Fibroblast of lung (primary cell): Measurements from ENCODE around the gene GATA5.

Experiments
- EZH2 ChIP-seq: IDR thresholded peaks from 2 replicates; pipeline ENCODE4 v1.5.1; 2012; ENCODE audit warnings: low read length, control low read depth, mild to moderate bottlenecking; ENCODE audit errors: missing control alignments
- TF ChIP-seq, protein P1 (sequence below), 2 donors: IDR thresholded peaks in 1 of 2; conservative IDR thresholded peaks in 1 of 2; 1 replicate in 1 of 2; 2 replicates in 1 of 2; pipeline ENCODE4 v1.5.1; 2011 to 2012; ENCODE audit warnings: low read length in 2 of 2, control low read depth in 1 of 2, inconsistent platforms in 1 of 2, low read depth in 1 of 2, mild to moderate bottlenecking in 1 of 2

DNA sequence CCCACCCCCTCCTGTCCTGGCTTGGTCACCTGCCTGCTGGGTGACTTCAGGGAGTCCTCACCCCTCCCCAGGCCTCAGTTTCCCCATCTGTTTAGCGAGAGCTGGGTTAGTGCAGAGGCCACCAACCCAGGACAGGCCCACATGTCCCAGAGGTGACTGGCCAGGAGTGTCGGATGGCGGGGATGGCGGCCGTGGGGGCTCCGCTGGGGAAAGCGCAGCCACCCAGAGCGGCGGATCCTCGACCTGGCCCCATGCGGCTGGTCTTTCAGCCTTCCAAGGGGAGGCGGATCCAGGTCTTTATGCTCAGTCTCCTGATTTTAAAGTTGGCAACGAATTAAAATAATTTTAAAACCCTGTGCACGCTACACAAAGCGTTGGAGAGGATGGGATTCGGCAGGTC is 31.0 kb upstream of the GATA5 start:
- TF ChIP-seq, protein P1, sequence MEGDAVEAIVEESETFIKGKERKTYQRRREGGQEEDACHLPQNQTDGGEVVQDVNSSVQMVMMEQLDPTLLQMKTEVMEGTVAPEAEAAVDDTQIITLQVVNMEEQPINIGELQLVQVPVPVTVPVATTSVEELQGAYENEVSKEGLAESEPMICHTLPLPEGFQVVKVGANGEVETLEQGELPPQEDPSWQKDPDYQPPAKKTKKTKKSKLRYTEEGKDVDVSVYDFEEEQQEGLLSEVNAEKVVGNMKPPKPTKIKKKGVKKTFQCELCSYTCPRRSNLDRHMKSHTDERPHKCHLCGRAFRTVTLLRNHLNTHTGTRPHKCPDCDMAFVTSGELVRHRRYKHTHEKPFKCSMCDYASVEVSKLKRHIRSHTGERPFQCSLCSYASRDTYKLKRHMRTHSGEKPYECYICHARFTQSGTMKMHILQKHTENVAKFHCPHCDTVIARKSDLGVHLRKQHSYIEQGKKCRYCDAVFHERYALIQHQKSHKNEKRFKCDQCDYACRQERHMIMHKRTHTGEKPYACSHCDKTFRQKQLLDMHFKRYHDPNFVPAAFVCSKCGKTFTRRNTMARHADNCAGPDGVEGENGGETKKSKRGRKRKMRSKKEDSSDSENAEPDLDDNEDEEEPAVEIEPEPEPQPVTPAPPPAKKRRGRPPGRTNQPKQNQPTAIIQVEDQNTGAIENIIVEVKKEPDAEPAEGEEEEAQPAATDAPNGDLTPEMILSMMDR (conservative IDR thresholded peaks at IDR 0.05 in 1 of 2, IDR thresholded peaks at IDR 0.05 in 1 of 2; ENCODE audit: low read depth in 1 of 2, low read length in 2 of 2): no peak
- no peak for TF ChIP-seq EZH2
